Measurements from ENCODE around the gene FTCDNL1. TPM values are rescaled to one million over a fixed set of nuclear protein-coding genes. Genes with fewer than 3 reads are reported as not detected.

The FTCDNL1 gene
- total and polyA plus RNA-seq, 2 of the 13 experiments (the other 11 are each of a cell fraction or from before 2014, with no cell fraction given): 0.98 to 1.4 TPM

GRCh38 chr2:199818026-199818425 lies 33.0 kb downstream of the FTCDNL1 start (continued):
- no peak for TF ChIP-seq ZSCAN12 (CRISPR knock-in tag; IDR thresholded peaks at IDR 0.05)
- no peak for TF ChIP-seq ZBTB3 (CRISPR knock-in tag; IDR thresholded peaks at IDR 0.05; ENCODE audit: borderline replicate concordance, low read depth)
- TF ChIP-seq AKAP8 (CRISPR knock-in tag; IDR thresholded peaks at IDR 0.05): no peak
- TF ChIP-seq ZFP36L2 (CRISPR knock-in tag; IDR thresholded peaks at IDR 0.05): no peak
- no peak for TF ChIP-seq HNRNPH1 (optimal IDR thresholded peaks at IDR 0.05; ENCODE audit: low read depth, low read length)
- TF ChIP-seq, protein P1, sequence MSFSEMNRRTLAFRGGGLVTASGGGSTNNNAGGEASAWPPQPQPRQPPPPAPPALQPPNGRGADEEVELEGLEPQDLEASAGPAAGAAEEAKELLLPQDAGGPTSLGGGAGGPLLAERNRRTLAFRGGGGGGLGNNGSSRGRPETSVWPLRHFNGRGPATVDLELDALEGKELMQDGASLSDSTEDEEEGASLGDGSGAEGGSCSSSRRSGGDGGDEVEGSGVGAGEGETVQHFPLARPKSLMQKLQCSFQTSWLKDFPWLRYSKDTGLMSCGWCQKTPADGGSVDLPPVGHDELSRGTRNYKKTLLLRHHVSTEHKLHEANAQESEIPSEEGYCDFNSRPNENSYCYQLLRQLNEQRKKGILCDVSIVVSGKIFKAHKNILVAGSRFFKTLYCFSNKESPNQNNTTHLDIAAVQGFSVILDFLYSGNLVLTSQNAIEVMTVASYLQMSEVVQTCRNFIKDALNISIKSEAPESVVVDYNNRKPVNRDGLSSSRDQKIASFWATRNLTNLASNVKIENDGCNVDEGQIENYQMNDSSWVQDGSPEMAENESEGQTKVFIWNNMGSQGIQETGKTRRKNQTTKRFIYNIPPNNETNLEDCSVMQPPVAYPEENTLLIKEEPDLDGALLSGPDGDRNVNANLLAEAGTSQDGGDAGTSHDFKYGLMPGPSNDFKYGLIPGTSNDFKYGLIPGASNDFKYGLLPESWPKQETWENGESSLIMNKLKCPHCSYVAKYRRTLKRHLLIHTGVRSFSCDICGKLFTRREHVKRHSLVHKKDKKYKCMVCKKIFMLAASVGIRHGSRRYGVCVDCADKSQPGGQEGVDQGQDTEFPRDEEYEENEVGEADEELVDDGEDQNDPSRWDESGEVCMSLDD (CRISPR knock-in tag; IDR thresholded peaks at IDR 0.05; ENCODE audit: borderline replicate concordance): no peak
- no peak for TF ChIP-seq ATF2 (CRISPR knock-in tag; IDR thresholded peaks at IDR 0.05)
- TF ChIP-seq, protein P2, sequence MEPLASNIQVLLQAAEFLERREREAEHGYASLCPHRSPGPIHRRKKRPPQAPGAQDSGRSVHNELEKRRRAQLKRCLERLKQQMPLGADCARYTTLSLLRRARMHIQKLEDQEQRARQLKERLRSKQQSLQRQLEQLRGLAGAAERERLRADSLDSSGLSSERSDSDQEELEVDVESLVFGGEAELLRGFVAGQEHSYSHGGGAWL (CRISPR knock-in tag; IDR thresholded peaks at IDR 0.05): no peak

DNA sequence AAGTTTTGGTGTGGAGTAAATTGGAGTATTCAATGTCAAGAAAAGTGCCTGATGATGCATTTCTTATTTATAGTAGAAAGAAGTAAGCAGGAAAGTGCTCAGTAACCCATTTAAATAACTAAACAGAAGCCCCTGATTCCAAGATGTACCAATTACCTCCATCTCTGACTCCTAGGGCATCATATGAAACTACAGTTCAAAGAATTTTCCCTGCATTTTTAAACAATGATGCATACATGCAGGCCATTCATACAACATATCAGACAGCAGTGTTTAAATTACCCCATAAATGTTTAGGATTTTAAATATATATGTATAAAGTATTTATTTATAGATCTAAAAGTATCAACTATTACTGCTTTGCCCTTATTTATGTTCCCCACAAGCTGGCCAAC lies 36.2 kb downstream of the FTCDNL1 start:
- POLR2A ChIA-PET: no interaction called here
- no peaks in the 10 kb centered on the region for H3K27me3 ChIP-seq (ENCODE audit: control insufficient read depth in 1 of 2, insufficient read depth in 2 of 2, low read length in 2 of 2)
- in situ Hi-C loops (cut with HindIII; ENCODE audit: extremely low pct_ligation_motif_present, low pct_unique_long_range_greater_than_20kb): no loop called here
- TF ChIP-seq ZNF136 (CRISPR knock-in tag; IDR thresholded peaks at IDR 0.05; ENCODE audit: low read depth): no peak
- no peak for TF ChIP-seq NFYB (CRISPR knock-in tag; IDR thresholded peaks at IDR 0.05)
- TF ChIP-seq NR0B2 (CRISPR knock-in tag; IDR thresholded peaks at IDR 0.05): no peak
- no peak for TF ChIP-seq ZNF205 (CRISPR knock-in tag; IDR thresholded peaks at IDR 0.05)
- TF ChIP-seq THYN1 (CRISPR knock-in tag; IDR thresholded peaks at IDR 0.05; ENCODE audit: borderline replicate concordance, low read depth): no peak
- TF ChIP-seq THAP7 (CRISPR knock-in tag; IDR thresholded peaks at IDR 0.05): no peak
- TF ChIP-seq, protein P3, sequence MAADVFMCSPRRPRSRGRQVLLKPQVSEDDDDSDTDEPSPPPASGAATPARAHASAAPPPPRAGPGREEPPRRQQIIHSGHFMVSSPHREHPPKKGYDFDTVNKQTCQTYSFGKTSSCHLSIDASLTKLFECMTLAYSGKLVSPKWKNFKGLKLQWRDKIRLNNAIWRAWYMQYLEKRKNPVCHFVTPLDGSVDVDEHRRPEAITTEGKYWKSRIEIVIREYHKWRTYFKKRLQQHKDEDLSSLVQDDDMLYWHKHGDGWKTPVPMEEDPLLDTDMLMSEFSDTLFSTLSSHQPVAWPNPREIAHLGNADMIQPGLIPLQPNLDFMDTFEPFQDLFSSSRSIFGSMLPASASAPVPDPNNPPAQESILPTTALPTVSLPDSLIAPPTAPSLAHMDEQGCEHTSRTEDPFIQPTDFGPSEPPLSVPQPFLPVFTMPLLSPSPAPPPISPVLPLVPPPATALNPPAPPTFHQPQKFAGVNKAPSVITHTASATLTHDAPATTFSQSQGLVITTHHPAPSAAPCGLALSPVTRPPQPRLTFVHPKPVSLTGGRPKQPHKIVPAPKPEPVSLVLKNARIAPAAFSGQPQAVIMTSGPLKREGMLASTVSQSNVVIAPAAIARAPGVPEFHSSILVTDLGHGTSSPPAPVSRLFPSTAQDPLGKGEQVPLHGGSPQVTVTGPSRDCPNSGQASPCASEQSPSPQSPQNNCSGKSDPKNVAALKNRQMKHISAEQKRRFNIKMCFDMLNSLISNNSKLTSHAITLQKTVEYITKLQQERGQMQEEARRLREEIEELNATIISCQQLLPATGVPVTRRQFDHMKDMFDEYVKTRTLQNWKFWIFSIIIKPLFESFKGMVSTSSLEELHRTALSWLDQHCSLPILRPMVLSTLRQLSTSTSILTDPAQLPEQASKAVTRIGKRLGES (CRISPR knock-in tag; IDR thresholded peaks at IDR 0.05; ENCODE audit: borderline replicate concordance): no peak

More for the DNA sequence above, 36.2 kb downstream of the FTCDNL1 start:
- Histone ChIP-seq H2AFZ (ENCODE audit: low read length) (no peak overlapping the region), H3K27ac (ENCODE audit: extremely low read length, insufficient read depth, low read length) (no peak overlapping the region), H4K20me1 (ENCODE audit: insufficient read depth, low read length) (no peaks in the 10 kb centered on the region), H3K36me3 (replicated peaks in 1 of 2; ENCODE audit: control insufficient read depth in 1 of 2, insufficient read depth in 2 of 2, low read length in 2 of 2) (no peaks in the 10 kb centered on the region), H3K79me2 (ENCODE audit: insufficient read depth, low read length) (no peaks in the 10 kb centered on the region), H3K4me2 (ENCODE audit: low read depth, low read length) (no peak overlapping the region), H3K9ac (ENCODE audit: insufficient read depth, low read depth, low read length) (no peak overlapping the region), H3K9me3 (ENCODE audit: low read length) (no peaks in the 10 kb centered on the region), H3K4me1 (ENCODE audit: insufficient read depth, low read length) (no peaks in the 10 kb centered on the region), H3K4me3 (replicated peaks in 1 of 3; ENCODE audit: insufficient read depth in 1 of 3, low read depth in 2 of 3, low read length in 3 of 3) (no peak overlapping the region)
- no peak for FAIRE-seq
- no TSS peak for BruUV-seq (replicated peaks)
- CTCF ChIA-PET (ENCODE audit: low intra/inter-chr PET ratio, low total read pairs): no interaction called here
- no peak for DNase-seq (ENCODE audit: low spot score)
- no peak for ATAC-seq
- intact Hi-C loops (cut with micrococcal nuclease; ENCODE audit: unreplicated experiment): no loop called here
